PC-3 (cell line): ENCODE results near the gene FHL3.
"Not testable (repeated sequence)": the region's sequence is repeated elsewhere in the genome, so short reads cannot be mapped to it uniquely, and the experiment has no call there.

Source experiments
- EZH2 ChIP-seq: fragments of 300-600 bp; sonication (generic); IDR thresholded peaks from one replicate; pipeline ENCODE4 v1.6.1; 2017; ENCODE audit warnings: antibody characterized with exemption, mild to moderate bottlenecking, low read length; ENCODE audit not compliant: unreplicated experiment
- EZH2phosphoT487 ChIP-seq: fragments of 300-600 bp; sonication (generic); IDR thresholded peaks from 2 replicates; pipeline ENCODE4 v1.6.1; 2018; ENCODE audit warnings: mild to moderate bottlenecking, antibody characterized with exemption, low read length, borderline replicate concordance
- TF ChIP-seq, protein P1 (sequence below): fragments of 300-600 bp; sonication (generic); conservative IDR thresholded peaks from 2 replicates; pipeline ENCODE4 v1.5.1; 2017; ENCODE audit warnings: antibody characterized with exemption, low read depth, mild to moderate bottlenecking, low read length

DNA sequence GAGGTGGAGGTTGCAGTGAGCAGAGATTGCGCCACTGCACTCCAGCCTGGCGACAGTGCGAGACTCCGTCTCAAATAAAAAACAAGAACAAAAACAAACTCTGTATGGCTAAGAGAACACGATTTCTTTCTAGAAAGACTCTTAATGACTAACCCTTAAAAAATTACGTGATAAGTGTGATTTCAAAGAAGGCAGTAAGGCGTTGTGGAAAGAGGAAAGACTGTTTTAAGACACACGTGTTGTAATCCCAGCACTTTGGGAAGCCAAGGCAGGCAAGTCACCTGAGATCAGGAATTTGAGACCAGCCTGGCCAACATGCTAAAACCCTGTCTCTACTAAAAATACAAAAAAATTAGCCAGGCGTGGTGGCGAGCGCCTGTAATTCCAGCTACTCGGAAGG, 41.2 kb downstream of the FHL3 start:
- TF ChIP-seq, protein P1, sequence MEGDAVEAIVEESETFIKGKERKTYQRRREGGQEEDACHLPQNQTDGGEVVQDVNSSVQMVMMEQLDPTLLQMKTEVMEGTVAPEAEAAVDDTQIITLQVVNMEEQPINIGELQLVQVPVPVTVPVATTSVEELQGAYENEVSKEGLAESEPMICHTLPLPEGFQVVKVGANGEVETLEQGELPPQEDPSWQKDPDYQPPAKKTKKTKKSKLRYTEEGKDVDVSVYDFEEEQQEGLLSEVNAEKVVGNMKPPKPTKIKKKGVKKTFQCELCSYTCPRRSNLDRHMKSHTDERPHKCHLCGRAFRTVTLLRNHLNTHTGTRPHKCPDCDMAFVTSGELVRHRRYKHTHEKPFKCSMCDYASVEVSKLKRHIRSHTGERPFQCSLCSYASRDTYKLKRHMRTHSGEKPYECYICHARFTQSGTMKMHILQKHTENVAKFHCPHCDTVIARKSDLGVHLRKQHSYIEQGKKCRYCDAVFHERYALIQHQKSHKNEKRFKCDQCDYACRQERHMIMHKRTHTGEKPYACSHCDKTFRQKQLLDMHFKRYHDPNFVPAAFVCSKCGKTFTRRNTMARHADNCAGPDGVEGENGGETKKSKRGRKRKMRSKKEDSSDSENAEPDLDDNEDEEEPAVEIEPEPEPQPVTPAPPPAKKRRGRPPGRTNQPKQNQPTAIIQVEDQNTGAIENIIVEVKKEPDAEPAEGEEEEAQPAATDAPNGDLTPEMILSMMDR = not testable (repeated sequence)
- not testable (repeated sequence) for TF ChIP-seq EZH2phosphoT487, EZH2
